ENCODE measurements around the gene KRT222. TPM values are rescaled to one million over a fixed set of nuclear protein-coding genes. Genes with fewer than 3 reads are reported as not detected.

KRT222 gene
- total RNA-seq, 2 donors from 2014 or later: 0.63 to 0.81 TPM

- H3K9me3 ChIP-seq: no peaks in the 10 kb centered on the region
- peaks cover 14 to 32% of the 10 kb centered on the region in 2 donors for H3K4me1 ChIP-seq (ENCODE audit: control insufficient read depth in 1 of 2, low read depth in 2 of 2)
- H3K27me3 ChIP-seq (replicated peaks; ENCODE audit: insufficient read depth): no peaks in the 10 kb centered on the region
- peak overlapping the region; percentile 99 for H3K27ac ChIP-seq
- ATAC-seq (ENCODE audit: insufficient number of reproducible peaks, low FRiP score, low read depth): peak; percentile 31
- H3K4me3 ChIP-seq: peak overlapping the region; percentile 92
- DNase-seq (ENCODE audit: low spot score): no peak
- TF ChIP-seq CTCF (IDR thresholded peaks at IDR 0.05): no peak
- H3K36me3 ChIP-seq: no peaks in the 10 kb centered on the region
These were observed 16.5 kb downstream of the KRT222 start for GRCh38 chr17:40648384-40648968.

GRCh38 chr17:40647624-40648383 is 17.2 kb downstream of the KRT222 start, which contains the start of gene SMARCE1:
Gene SMARCE1, minus strand, starts transcription at chr17:40647818. Its CDS starts 2,016 bp downstream, at chr17:40645802.
- peak within 1 kb of the TSS; percentile 92 for H3K4me3 ChIP-seq
- H3K9me3 ChIP-seq: no peaks in the 10 kb centered on the region
- H3K4me1 ChIP-seq (ENCODE audit: control insufficient read depth in 1 of 2, low read depth in 2 of 2): peaks cover 14 to 32% of the 10 kb centered on the region in 2 donors
- ATAC-seq (ENCODE audit: insufficient number of reproducible peaks, low FRiP score, low read depth) (peak; percentile 67), DNase-seq (ENCODE audit: low spot score) (no peak)
- TF ChIP-seq CTCF (IDR thresholded peaks at IDR 0.05): no peak
- H3K36me3 ChIP-seq: no peaks in the 10 kb centered on the region
- H3K27me3 ChIP-seq (replicated peaks; ENCODE audit: insufficient read depth): no peaks in the 10 kb centered on the region
- H3K27ac ChIP-seq: peak within 1 kb of the TSS; percentile 99

GRCh38 chr17:40646791-40647623 is 18.0 kb downstream of the KRT222 start:
- Histone ChIP-seq H3K36me3 (peaks cover 4% of the 10 kb centered on the region), H3K27ac (peak overlapping the region; percentile 99), H3K27me3 (replicated peaks; ENCODE audit: insufficient read depth) (no peaks in the 10 kb centered on the region), H3K4me1 (ENCODE audit: control insufficient read depth in 1 of 2, low read depth in 2 of 2) (peaks cover 14 to 32% of the 10 kb centered on the region in 2 donors), H3K4me3 (peak overlapping the region; percentile 92), H3K9me3 (no peaks in the 10 kb centered on the region)
- no peak for DNase-seq (ENCODE audit: low spot score)
- TF ChIP-seq CTCF (IDR thresholded peaks at IDR 0.05): no peak
- ATAC-seq (ENCODE audit: insufficient number of reproducible peaks, low FRiP score, low read depth): no peak

GRCh38 chr17:40645943-40646342 is 19.0 kb downstream of the KRT222 start:
- no peak for TF ChIP-seq CTCF (IDR thresholded peaks at IDR 0.05)
- Histone ChIP-seq H3K4me1 (ENCODE audit: control insufficient read depth in 1 of 2, low read depth in 2 of 2) (peaks cover 14 to 32% of the 10 kb centered on the region in 2 donors), H3K9me3 (no peaks in the 10 kb centered on the region), H3K36me3 (peaks cover 4% of the 10 kb centered on the region), H3K4me3 (no peak overlapping the region), H3K27me3 (replicated peaks; ENCODE audit: insufficient read depth) (no peaks in the 10 kb centered on the region), H3K27ac (no peak overlapping the region)
- no peak for ATAC-seq (ENCODE audit: insufficient number of reproducible peaks, low FRiP score, low read depth)
- DNase-seq (ENCODE audit: low spot score): no peak

GRCh38 chr17:40645291-40645690 is 19.7 kb downstream of the KRT222 start:
- no peaks in the 10 kb centered on the region for H3K27me3 ChIP-seq (replicated peaks; ENCODE audit: insufficient read depth)
- DNase-seq (ENCODE audit: low spot score): no peak
- no peak overlapping the region for H3K27ac ChIP-seq
- TF ChIP-seq CTCF (IDR thresholded peaks at IDR 0.05): no peak
- H3K9me3 ChIP-seq: no peaks in the 10 kb centered on the region
- peaks cover 14 to 32% of the 10 kb centered on the region in 2 donors for H3K4me1 ChIP-seq (ENCODE audit: control insufficient read depth in 1 of 2, low read depth in 2 of 2)
- no peak for ATAC-seq (ENCODE audit: insufficient number of reproducible peaks, low FRiP score, low read depth)
- H3K4me3 ChIP-seq: no peak overlapping the region
- H3K36me3 ChIP-seq: peaks cover 4% of the 10 kb centered on the region

All from thoracic aorta (tissue), 2 donors.